Inflammatory macrophage treated with lipopolysaccharide for 4 hours (primary cell): ENCODE data around the gene PARG.
"Not testable (repeated sequence)": the region's sequence is repeated elsewhere in the genome, so short reads cannot be mapped to it uniquely, and the experiment has no call there.

Experiments
- DNase-seq: peaks from one replicate; pipeline ENCODE4 v3.0.0-alpha.2; 2020

The PARG gene

DNA sequence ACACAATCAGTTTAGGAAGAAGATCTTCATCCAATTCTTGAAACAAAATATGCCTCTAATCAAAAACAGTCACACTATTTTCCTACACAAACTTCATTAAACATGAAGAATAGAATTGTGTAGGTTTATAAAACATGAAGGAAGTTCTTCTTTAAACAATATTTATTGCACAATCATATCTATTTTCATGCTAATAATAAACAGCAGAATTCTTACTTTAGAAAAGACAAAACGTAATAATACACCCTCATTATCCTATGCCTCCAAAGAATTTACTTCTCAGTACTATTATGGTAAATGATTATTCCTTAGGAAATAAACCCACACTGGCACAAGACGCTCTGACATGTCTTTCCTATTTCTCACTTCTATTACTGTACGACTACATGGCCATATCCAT, 41.4 kb downstream of the PARG start:
- not testable (repeated sequence) for DNase-seq

DNA sequence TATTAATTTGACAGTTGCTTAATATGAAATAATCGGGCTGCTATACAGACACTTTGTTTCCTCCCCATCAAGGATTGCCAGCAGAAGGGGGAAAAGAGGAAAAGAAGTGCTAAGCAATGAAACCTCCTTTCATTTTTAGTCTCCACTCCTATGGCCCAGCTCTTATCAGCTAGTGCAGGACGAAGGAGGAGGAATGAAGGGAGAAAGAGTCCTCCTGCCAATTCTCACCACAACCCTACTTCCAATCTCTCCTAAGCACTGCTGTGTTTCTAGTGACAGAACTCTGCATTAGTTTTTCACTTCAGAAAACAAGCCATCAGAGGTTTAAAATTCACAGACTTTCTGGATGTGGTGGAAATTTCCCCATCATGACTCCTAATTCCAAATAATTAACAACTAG, 41.8 kb downstream of the PARG start:
- DNase-seq: not testable (repeated sequence)

DNA sequence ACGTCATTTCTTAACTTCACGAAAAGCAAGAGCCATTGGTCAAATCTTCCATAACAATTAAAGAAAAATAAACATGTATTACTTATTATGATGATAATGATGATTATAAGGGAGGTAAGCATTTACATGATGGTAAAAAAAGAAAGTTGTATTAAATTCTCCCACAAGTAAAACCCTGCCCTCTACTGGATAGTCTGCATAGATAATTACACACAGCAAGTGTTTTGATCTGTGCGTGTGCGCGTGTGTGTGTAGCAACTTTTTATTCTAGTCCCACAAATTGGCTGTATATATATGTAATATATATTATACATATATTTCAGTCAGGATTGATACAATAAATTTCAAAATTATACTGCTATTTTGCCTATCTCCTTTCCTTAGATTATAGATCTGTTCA, 51.8 kb downstream of the PARG start:
- not testable (repeated sequence) for DNase-seq

DNA sequence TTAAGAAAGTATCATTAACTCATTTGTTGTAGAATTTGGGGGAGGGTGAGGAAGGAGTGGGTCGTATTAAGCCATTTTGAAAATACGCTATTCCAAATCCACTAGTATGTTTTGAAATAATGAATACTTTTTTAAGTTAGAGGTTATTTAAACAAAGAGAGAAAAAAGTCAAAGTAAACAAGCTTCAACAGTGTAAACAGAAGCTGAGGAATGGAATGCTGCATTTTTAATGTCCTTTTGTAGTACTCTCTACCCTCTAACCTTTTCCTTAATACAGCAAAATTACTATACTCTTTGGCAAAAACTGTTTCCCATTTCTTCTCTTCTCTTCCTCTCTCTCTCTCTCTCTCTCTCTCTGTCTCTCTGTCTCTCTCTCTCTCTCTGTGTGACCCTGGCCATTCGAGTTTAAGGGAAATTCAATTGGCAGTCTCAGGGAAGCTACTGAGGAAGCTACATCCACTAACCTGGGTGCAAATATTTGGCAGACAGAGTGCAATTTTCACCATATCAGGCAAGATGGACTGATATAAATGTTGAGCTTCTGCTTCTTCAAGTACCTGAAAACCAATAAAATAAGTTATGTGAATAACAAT, 57.0 kb downstream of the PARG start:
- DNase-seq: not testable (repeated sequence)

DNA sequence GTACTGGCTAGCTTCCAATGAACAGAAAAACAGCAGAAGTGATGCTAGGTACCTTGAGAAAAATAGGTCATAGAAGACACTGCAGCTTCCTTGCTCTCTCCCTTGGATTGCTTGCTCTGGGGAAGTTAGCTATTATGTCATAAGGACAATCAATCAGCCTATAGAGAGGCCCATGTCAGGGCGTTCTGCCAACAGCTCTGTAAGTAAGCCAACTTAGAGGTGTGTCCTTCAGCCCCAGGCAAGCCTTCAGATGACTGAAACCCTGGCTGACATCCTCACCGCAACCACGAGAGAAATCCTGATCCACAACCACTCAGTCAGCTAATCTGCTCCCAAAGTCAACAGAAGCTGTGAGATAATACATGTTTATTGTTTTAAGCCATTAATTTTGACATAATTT, 58.0 kb downstream of the PARG start:
- DNase-seq: not testable (repeated sequence)

DNA sequence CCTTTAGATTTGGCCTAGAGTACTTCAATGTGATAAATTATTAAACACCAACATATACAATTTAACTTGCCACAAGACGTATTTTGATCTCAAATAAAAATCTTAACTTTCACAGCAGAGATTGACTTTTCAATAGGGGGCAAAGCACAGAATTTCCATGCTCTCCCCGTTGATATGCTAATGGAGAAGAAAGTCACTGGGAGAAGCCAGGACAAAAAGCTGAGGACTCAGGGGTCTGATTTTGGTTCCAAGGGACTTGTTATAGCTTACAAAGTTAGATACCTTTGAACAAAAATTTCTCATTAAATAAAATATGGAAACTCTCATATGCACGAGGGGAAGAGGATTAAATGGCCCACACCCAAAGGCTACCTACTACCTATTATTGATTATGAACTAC, 59.5 kb downstream of the PARG start:
- not testable (repeated sequence) for DNase-seq

DNA sequence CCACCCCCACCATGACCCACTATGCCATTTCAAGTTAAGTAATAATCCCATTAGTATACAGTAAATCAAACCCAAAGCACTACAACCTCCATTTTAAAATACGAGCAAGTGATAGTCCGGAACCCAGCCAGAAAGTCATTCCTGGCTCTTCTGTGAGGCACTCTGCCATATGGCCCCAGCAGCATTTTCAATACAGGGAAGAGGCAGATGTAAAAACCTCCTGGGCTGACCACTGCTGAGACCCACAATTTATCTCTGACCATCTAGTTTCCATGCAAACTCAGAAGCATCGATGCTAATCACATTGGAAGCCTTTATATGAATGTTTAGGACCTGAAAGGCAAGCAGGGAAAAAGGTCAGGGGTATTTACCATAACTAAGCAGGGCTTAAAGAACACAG, 69.1 kb downstream of the PARG start:
- DNase-seq: not testable (repeated sequence)

DNA sequence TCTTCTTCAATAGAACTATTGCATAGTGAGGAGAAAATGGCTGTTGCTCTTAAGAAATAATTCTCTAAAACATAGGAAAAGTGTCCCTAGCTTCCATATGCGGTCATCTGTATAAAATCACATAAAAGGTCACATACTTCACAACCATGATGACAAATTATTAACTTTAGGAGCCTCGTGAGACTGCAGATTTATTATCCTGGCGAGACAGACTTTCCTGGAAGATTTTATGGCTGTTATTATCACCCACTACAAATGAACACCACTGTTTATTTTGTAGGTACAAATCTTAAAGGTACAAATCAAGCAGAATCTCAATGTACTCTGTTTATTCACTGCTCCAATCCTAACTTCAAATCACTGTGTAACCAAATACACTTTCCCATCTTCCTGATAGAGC, 70.4 kb downstream of the PARG start:
- DNase-seq: not testable (repeated sequence)

DNA sequence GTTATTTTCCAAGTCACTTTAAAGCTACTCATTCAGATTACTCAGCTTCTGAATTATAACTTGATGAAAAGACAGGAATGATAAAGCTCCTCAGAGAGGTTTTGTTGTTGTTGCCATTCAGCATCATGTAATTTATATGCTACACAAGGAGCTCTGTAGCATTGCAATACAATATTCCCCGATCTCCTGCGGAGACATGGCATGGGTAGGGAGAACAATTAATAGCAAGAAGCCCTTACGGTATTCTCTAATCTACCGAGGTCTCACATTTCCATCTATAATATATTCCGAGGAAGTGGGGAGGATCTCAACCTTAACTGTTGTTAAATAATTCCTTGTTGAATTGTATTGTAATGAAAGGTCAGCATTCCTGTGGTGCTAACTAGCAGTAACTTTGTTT, 81.9 kb downstream of the PARG start:
- not testable (repeated sequence) for DNase-seq

DNA sequence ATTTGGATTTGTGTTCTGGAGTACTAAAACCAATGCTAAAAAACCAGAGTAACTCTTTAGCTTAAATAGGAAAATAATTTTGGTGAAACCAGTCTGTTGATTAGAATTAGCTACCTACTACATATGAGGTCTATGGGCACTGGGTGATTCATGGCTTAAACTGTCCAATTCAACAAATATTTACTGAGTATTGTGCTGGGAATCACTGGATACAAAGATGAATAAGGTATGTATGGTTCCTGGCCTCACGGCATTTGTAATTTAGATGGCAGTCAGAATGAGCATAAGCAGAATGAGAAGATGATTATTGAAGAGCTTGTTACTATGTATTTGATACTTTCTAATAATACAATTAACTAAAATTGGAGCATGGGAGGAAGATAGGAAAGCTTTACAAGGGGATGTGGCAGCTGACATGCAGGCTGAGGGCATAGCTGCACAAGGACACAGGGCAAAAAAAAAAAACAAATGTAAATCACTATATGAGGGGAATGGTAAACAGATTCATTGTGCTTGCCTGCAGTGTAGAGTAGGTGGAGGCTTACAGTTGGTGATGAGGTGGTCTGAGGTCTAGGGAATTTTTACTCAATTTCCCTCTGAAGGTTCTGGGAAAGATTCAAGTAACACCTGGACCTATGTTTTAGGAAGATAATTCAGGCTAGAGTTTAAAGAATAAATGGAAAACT, 83.0 kb downstream of the PARG start:
- not testable (repeated sequence) for DNase-seq

DNA sequence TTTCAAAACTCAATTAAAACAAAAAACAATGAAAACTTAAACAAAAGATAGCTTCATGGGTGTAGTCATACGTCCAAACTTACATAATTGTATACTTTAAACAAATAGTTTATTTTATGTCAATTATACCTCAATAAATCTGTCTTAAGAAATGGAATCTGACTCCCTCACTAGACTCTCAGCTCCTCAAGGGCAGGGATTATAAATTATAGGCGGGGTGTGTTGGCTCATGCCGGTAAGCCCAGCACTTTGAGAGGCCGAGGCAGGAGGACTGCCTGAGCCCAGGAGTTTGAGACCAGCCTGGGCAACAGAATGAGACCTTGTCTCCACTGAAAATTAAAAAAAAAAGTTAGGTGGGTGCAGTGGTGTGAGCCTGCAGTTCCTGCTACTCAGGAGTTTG, 92.3 kb downstream of the PARG start:
- not testable (repeated sequence) for DNase-seq

DNA sequence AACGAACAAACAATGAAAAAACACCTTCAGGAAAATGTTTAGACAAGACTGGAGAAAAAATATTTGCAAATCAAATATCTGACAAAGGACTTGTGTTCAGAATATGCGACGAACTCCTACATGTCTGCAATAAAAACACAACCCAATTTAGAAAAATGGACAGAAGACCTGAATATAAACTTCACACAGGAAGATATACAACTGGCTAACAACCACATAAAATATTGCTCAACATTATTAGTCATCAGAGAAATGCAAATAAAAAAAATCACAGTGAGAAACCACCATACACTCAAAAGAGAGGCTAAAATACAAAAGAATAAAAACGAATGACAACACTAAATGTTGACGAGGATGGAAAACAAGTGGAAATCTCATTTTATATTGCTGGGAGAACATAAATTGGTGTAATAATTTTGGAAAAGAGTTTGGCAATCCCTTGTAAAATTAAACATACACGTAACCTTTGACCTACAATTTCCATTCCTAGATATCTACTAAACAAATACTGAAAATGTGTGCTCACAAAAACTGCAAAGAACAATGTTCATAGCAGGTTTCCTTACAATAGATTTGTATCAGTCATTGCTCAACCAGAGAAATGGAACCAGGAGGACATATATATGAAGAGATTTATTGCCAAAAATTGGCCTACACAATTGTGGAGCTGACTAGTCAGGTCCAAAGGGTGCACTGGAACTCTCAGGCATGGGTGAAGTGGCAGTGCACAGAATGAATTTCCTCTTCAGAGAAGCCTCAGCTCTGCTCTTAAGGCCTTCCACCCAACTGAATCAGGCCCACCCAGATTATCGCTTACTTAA, 96.8 kb downstream of the PARG start:
- DNase-seq: peak; percentile 12

DNA sequence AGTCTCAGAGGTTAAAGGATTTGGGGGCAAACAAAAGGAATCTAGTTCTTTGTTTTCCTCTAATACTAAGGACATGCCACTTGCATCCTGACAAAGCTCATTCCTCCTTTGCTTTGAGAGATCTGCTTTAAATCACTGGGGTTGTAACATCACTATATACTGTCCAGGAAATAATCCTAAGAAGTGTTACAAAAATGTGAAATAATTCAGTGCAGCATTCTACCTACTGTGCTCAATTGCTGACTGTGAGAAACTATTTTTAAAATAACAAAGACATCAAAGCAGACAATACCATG, 99.5 kb downstream of the PARG start:
- DNase-seq: not testable (repeated sequence)

DNA sequence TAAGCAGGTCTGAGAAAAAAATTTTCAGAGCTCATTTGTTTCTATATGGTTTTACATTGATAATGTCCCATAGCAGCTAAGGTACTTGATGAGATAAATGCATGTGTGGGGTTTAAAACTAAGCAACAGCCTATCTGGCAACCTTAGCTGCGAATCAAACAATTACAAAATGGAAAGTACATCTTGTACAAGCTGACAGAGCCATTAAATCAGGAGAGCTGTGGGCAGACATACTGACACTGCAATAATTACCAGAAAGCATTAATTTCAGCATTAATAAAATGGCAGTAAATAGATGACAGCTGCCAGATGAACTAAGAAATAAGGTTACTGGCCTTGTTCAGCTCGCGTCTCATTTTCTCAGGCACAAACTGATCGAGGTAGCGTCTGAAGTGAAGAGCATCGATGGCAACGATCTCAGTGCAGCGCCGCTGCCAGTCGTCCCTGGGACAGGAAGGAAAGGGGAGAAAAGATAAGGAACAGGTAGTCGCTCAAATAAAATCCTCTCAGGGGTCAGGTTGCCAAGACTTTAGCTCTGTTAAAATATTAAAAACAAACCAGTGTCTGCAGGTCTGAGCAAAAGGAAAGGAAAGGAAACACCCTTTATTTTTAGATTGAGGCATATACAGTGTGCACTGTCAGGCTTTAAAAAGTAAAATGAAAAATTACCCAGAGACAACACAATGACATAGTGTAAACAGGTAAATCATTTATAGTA, 100.1 kb downstream of the PARG start:
- no peak for DNase-seq

DNA sequence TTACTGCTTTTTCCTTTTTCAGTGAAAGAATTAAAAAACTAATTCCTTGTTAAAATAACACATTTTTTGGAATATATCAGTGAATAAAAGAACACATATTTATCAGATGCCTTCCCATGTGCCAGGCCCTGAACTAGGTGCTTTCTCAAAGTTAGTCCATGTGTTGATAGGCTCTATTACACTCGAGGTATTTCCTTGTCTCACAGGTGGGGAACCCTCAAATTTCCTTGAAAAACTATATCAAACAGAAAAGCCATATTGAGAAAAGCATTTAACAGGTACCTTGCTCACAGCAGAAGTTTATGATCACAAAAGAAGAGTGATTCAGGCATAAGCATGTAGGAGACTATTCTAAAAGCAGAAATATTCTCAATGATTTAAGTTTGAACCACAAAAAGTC, 104.1 kb downstream of the PARG start:
- DNase-seq: no peak

DNA sequence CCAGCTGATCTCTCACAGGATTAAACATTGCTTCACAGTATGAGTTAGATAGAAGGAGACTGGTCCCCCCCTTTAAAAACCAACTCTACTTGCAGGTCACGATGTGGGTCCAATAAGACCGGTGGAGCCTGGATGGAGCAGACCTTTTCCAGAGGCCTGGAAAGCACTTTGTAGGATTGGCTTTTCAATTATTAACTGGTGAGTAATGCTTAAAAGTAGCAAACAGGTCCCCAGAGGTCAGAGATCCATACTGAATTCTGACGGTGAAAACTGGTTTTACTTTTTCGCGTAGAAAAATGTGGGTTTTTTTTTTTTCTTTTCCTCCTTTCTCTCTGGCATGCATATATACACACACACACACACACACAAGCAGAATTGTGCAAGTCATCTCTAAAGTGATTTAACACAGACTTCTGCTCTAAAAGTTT, 104.8 kb downstream of the PARG start:
- DNase-seq: no peak

DNA sequence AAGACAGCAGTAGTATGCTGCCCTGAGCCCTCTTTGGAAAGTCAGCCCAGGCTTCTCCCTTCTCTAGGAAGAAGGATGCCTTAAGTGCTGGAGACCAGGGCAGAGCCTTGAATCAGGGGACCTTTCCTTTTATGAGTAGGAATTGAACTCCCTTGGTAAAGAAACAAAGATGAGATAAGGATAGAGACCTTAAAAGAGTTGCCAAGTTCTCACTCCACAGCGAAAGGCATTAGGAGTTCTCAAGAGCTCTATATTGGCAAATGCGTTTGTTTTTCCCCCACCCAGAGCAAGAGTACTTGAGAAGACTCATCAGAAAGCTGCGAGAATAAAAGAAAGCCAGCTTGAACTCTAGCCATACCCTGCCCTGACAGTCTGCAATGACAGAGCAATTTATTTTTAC, 106.9 kb downstream of the PARG start:
- DNase-seq: no peak

DNA sequence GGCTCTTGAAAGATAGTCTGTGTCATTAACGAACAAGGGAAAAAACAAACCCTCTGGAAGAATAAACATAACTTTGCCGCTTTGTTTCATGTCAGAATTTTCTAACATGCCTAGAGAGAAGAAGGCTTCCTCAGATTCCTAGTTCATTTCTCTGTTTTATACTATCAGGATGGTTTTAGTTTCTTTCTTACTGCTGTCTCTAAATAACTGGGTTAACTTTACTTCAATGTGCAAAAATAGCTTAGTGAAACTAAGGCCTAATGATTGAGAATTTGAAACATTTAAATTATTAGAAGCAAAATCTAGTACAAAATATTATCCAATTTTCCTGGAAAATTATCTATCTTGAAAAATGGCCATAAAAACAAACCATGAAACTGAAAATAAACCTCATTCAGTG, 107.6 kb downstream of the PARG start:
- no peak for DNase-seq

DNA sequence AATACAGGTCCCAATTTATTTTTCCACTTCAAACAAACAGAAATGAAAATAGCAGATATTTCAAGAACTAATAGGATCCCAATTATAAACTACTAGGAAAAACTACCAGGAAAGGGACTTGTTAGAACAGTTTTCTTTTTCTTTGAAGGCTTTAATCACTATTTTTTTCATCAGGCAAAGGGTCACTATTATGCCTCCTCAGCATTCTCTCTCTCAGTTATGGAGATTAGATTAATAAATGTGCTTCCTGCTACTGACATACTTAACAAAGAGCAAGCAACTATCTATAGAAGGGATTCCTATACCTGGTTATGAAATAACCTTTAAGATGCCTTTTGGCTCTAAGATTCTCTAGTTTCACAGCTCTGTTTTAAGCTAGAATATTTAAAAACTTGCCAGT, 108.7 kb downstream of the PARG start:
- DNase-seq: no peak

DNA sequence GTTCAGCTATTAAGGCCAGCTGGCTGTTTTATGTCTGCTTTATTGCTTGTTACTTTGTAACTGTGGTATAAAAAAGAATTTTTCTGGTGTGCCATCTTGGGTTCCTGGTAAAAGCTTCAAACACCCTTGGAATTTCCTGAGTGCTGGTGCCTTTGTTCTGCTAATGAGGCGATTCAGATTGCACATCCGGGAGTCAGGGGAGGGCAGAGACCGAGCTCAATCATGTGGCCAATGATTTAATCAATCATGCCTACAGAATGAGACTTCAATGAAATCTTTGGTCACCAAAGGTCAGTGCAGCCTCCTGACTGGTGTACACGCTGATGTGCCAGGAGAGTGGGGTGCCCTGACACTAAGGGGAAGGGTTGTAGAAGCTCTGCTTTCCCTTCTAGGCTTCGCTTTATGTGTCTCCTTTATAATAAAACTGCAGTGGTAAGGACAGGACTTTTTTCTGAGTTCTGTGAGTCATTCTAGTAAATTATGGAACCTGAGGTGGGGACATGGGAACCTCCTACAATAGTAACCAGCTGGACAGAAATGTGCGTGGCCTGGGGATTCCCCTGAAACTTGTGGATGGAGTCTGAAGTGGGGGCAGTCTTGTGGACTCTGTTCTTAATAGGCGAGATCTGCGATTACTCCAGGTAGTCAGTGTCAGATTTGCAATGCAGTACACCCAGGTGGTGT, 110.3 kb downstream of the PARG start:
- no peak for DNase-seq

DNA sequence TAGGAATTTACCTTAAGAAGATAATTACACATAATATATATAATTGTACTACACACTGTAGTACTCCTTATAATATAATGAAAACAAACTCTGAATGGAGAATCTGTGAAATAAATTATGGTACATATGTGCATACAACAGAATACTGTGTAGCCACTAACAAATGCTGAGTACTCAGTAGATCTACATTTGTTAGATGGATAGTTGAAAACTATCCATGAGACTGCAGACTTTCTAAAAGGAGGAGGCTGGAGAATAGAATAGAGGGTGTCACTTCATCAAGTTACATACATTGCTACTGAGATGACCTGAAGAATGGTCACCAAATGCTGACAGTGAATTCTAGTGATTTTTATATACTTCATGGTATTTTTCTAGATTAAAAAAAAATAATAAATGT, 111.0 kb downstream of the PARG start:
- DNase-seq: no peak

DNA sequence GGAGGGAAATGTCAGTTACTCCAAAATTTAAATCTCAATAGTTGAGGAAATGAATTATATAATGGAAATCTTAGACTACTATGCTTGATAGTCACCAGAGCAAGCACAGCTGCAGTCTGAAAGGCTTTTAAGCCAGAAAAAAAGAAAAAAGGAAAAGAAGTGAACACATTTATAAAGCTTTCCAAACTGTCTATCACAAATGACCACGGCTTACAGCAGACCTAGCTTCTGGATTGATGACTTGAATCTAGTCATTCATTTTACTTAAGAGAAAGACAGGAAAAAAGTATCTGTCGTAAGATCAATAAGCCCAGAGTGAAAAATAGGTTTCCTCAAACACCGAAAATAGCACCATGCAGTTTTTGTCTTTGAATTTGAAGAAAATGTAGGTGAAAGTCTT, 111.8 kb downstream of the PARG start:
- DNase-seq: no peak

DNA sequence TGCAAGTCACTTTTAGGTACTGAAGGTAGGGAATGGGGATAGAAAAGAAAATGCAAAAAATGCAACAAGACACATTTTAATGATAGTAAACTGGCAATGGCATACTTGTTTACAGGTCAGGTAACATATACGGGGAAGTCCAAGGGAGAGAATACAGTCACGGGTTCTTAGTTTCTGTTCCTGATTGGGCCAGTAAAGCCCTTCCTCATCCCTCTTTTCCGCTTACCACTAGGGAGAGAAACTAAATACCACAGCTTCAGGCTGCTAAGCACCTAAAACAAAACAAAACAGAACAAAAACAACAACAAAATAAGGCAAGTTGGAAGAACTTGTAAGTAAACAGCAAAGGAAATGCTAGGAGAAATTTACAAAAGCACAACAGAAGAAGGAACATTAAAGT, 114.5 kb downstream of the PARG start:
- DNase-seq: peak; percentile 49
